Endothelial cell of umbilical vein (primary cell): Measurements from ENCODE around the gene PPM1M. TPM values are rescaled to one million over a fixed set of nuclear protein-coding genes. Genes with fewer than 3 reads are reported as not detected.

ENCODE experiments used
- BruUV-seq: library from RNA; stranded (reverse); fragments of 400-500 nt; replicated peaks from 2 replicates; lab custom pipeline; 2021; lab: Mats Ljungman, UMichigan
- CTCF ChIA-PET: fragments of 300-600, 350-600 bp; sonication (Branson Sonifier 250); formaldehyde crosslinking; loops from one replicate; lab custom pipeline; 2021; ENCODE audit warnings: antibody characterized with exemption, inconsistent platforms; lab: Charles Lee
- POLR2A ChIA-PET: fragments of 300-600, 350-600 bp; sonication (Branson Sonifier 250); formaldehyde crosslinking; loops from one replicate; lab custom pipeline; 2021; ENCODE audit warnings: antibody characterized with exemption, inconsistent platforms; lab: Charles Lee
- DNase-seq: peaks from one replicate; pipeline ENCODE4 v3.0.0-alpha.2; 2011; ENCODE audit warnings: low read depth, low spot score
- FAIRE-seq: peaks from 2 replicates; lab custom pipeline; 2011; peaks lifted over from hg19 to GRCh38; lab: Jason Lieb, UNC
- H2AFZ ChIP-seq: 2 replicates; pipeline ENCODE4 v1.6.0; 2012; ENCODE audit warnings: low read depth, low read length, control low read depth, inconsistent platforms
- H3K27ac ChIP-seq: 2 replicates; pipeline ENCODE4 v1.5.1; 2011; ENCODE audit warnings: low read depth, mild to moderate bottlenecking, control low read depth, low read length, moderate library complexity; ENCODE audit not compliant: insufficient read depth
- H3K27me3 ChIP-seq, 2 experiments: 2 replicates each; pipeline versions ENCODE4 v1.6.0 to v1.6.1; 2011; ENCODE audit warnings: low read length in 2 of 2, mixed read lengths in 1 of 2; ENCODE audit not compliant: control insufficient read depth in 2 of 2, insufficient read depth in 2 of 2
- H3K36me3 ChIP-seq, 2 experiments: 2 replicates in 1 of 2; 3 replicates in 1 of 2; pipeline ENCODE4 v1.5.1; 2011; ENCODE audit warnings: low read length in 2 of 2, mild to moderate bottlenecking in 1 of 2, moderate library complexity in 1 of 2; ENCODE audit not compliant: control insufficient read depth in 2 of 2, insufficient read depth in 2 of 2; ENCODE audit errors: extremely low read depth in 1 of 2
- H3K4me1 ChIP-seq: 3 replicates; pipeline ENCODE4 v1.5.1; 2011; ENCODE audit warnings: mild to moderate bottlenecking, low read length; ENCODE audit not compliant: control insufficient read depth, insufficient read depth; ENCODE audit errors: extremely low read depth
- H3K4me2 ChIP-seq: 2 replicates; pipeline ENCODE4 v1.6.1; 2011; ENCODE audit warnings: low read length, control low read depth, mixed read lengths; ENCODE audit not compliant: insufficient read depth
- H3K4me3 ChIP-seq, 3 experiments: fragments of 200-600 bp in 1 of 3; sonication (generic), shearing (Covaris generic) in 1 of 3; replicated peaks in 1 of 3; 2 replicates each; pipeline ENCODE4 v1.5.1; 2011 to 2016; ENCODE audit warnings: control low read depth in 3 of 3, low read length in 3 of 3, mild to moderate bottlenecking in 2 of 3, inconsistent platforms in 1 of 3, low read depth in 1 of 3, moderate library complexity in 1 of 3; ENCODE audit not compliant: insufficient read depth in 1 of 3
- H3K79me2 ChIP-seq: 2 replicates; pipeline ENCODE4 v1.6.0; 2012; ENCODE audit warnings: low read length, inconsistent platforms; ENCODE audit not compliant: control insufficient read depth, insufficient read depth
- H3K9ac ChIP-seq: replicated peaks from 2 replicates; pipeline ENCODE3; 2011; ENCODE audit warnings: low read length, control low read depth; ENCODE audit not compliant: insufficient read depth; ENCODE audit errors: extremely low read depth
- H3K9me1 ChIP-seq: replicated peaks from 3 replicates; pipeline ENCODE4 v1.6.0; 2011; ENCODE audit warnings: mild to moderate bottlenecking, low read length; ENCODE audit not compliant: control insufficient read depth, insufficient read depth; ENCODE audit errors: extremely low read depth
- H3K9me3 ChIP-seq: replicated peaks from 2 replicates; pipeline ENCODE4 v1.5.1; 2012; ENCODE audit warnings: low read length, inconsistent platforms; ENCODE audit not compliant: control insufficient read depth, insufficient read depth
- H4K20me1 ChIP-seq: replicated peaks from 2 replicates; pipeline ENCODE3; 2011; ENCODE audit warnings: mild to moderate bottlenecking, low read length; ENCODE audit not compliant: control insufficient read depth, insufficient read depth; ENCODE audit errors: extremely low read depth
- EZH2 ChIP-seq: IDR thresholded peaks from 2 replicates; pipeline ENCODE4 v1.6.1; 2012; ENCODE audit warnings: borderline replicate concordance, low read depth, mild to moderate bottlenecking, moderate library complexity, low read length, inconsistent platforms; ENCODE audit not compliant: severe bottlenecking
- FOS ChIP-seq: IDR thresholded peaks from 2 replicates; pipeline ENCODE4 v1.6.1; 2011; ENCODE audit warnings: mild to moderate bottlenecking, low read length, moderate library complexity, borderline replicate concordance; ENCODE audit not compliant: insufficient read depth
- GATA2 ChIP-seq: IDR thresholded peaks from 2 replicates; pipeline ENCODE4 v1.7.0; 2011; ENCODE audit warnings: low read depth, mild to moderate bottlenecking, moderate library complexity, mixed read lengths, low read length; ENCODE audit not compliant: insufficient read length, insufficient read depth
- JUN ChIP-seq: IDR thresholded peaks from 2 replicates; pipeline ENCODE4 v1.6.1; 2011; ENCODE audit warnings: borderline replicate concordance, low read depth; ENCODE audit not compliant: insufficient read length, insufficient read depth
- MYC ChIP-seq: IDR thresholded peaks from one replicate; pipeline ENCODE4 v1.6.1; 2011; ENCODE audit warnings: mild to moderate bottlenecking, low read depth, low read length
- POLR2A ChIP-seq: IDR thresholded peaks from 2 replicates; pipeline ENCODE4 v1.6.1; 2012; ENCODE audit warnings: low read depth, mild to moderate bottlenecking, control low read depth, low read length
- POLR2AphosphoS5 ChIP-seq: IDR thresholded peaks from 2 replicates; pipeline ENCODE4 v1.6.1; 2012; ENCODE audit warnings: low read depth, mild to moderate bottlenecking, control low read depth, low read length, moderate library complexity; ENCODE audit not compliant: insufficient read depth
- dilution Hi-C: fragments of 300-500 bp; cut with MboI; formaldehyde crosslinking; loops from one replicate; pipeline ENCODE4 v1.15.0; 2019; ENCODE audit warnings: low sequenced_read_pairs; ENCODE audit not compliant: extremely low pct_ligation_motif_present
- intact Hi-C: fragments of 100-400 bp; cut with micrococcal nuclease; formaldehyde crosslinking; loops from one replicate; pipeline ENCODE4 v1.10.0; 2022
- polyA plus RNA-seq, 4 experiments: library from polyadenylated mRNA; depleted of rRNA in 3 of 4; stranded (reverse) in 3 of 4; unstranded in 1 of 4; fragments of >200 nt; gene quantifications; 2 replicates each; pipeline versions ENCODE4 v1.2.1 to v1.2.3, GENCODE V29; 2011 to 2012; ENCODE audit warnings: missing spikeins in 1 of 4
- total RNA-seq: library from RNA; stranded (reverse); gene quantifications from 2 replicates; pipeline ENCODE4 v1.2.3, GENCODE V29; 2021
- TF ChIP-seq, protein P1 (sequence below), 2 donors: IDR thresholded peaks; 1 replicate in 1 of 2; 2 replicates in 1 of 2; pipeline ENCODE4 v1.5.1; 2011; ENCODE audit warnings: low read length in 2 of 2, mild to moderate bottlenecking in 2 of 2, moderate library complexity in 2 of 2, control low read depth in 1 of 2, inconsistent platforms in 1 of 2, low read depth in 1 of 2; ENCODE audit not compliant: insufficient read depth in 1 of 2; ENCODE audit errors: extremely low read depth in 1 of 2
- TF ChIP-seq, protein P2 (sequence below): IDR thresholded peaks from 2 replicates; pipeline ENCODE4 v1.6.1; 2011; ENCODE audit not compliant: insufficient read depth, insufficient read length

Gene PPM1M
- total and polyA plus RNA-seq, 2 donors (not counting 3 experiments of a cell fraction or from before 2014, with no cell fraction given), result 13.7 to 19.4 TPM

DNA sequence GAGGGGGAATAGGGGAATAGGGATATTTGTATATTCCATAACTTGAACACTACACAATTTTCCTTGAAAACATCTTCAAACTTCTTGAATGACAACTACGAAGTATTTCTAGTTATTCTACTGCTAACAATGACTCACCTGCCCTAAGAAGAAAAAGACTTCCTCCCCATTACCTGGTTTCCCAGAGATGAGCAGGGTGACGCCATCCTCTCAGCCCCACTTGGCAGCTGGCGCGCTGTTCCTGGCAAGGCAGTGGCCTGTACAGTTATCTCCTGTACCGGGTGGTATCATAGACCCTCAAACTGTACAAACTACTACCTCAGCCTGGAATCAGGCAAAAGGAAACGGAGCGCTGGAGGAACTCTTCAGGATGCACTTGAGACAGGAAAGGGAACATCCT lies 22.5 kb downstream of the PPM1M start:
- Histone ChIP-seq H4K20me1 (peaks cover 5% of the 10 kb centered on the region), H3K27ac (no peak overlapping the region), H3K4me2 (no peak overlapping the region), H3K9ac (no peak overlapping the region), H3K4me1 (peaks cover 34% of the 10 kb centered on the region), H3K79me2 (peaks cover 83% of the 10 kb centered on the region), H3K36me3 (peaks cover 16 to 33% of the 10 kb centered on the region in 2 experiments), H3K27me3 (no peaks in the 10 kb centered on the region), H3K9me1 (no peaks in the 10 kb centered on the region), H2AFZ (no peak overlapping the region), H3K9me3 (no peaks in the 10 kb centered on the region), H3K4me3 (no peak overlapping the region)
- TF ChIP-seq JUN, result no peak
- TF ChIP-seq MYC, result no peak
- TF ChIP-seq, protein P1, sequence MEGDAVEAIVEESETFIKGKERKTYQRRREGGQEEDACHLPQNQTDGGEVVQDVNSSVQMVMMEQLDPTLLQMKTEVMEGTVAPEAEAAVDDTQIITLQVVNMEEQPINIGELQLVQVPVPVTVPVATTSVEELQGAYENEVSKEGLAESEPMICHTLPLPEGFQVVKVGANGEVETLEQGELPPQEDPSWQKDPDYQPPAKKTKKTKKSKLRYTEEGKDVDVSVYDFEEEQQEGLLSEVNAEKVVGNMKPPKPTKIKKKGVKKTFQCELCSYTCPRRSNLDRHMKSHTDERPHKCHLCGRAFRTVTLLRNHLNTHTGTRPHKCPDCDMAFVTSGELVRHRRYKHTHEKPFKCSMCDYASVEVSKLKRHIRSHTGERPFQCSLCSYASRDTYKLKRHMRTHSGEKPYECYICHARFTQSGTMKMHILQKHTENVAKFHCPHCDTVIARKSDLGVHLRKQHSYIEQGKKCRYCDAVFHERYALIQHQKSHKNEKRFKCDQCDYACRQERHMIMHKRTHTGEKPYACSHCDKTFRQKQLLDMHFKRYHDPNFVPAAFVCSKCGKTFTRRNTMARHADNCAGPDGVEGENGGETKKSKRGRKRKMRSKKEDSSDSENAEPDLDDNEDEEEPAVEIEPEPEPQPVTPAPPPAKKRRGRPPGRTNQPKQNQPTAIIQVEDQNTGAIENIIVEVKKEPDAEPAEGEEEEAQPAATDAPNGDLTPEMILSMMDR (IDR thresholded peaks at IDR 0.05; ENCODE audit: extremely low read depth in 1 of 2, insufficient read depth in 1 of 2, low read depth in 1 of 2, low read length in 2 of 2), result no peak
- TF ChIP-seq POLR2AphosphoS5, result no peak
- no peak for TF ChIP-seq GATA2
- TF ChIP-seq POLR2A, result no peak
- dilution Hi-C loops (no loop called here), intact Hi-C loops (no loop called here)
- POLR2A ChIA-PET, result no interaction called here
- no peak for FAIRE-seq
- DNase-seq, result no peak
- CTCF ChIA-PET, result no interaction called here
- BruUV-seq, result no TSS peak

DNA sequence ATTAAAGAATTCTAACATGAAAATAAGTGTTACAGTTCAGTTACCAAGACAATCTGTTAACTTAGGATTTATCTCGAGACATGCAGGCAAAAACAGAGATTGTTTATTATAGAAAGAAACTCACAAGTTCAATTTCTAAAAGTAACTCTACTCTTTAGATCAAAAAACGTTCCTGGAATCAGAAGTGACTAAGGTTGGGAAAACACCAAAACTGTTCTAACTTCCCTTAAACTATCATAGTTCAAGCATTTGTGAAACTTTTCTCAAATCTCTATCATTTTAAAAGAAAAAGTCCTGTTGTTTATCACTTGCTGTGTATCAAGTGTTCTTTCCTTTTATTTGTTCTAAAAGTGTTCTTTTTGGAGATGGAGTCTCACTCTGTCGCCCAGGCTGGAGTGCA lies 24.2 kb downstream of the PPM1M start:
- intact Hi-C loops, result loop anchor here (1.0 kb wide), 2 partner anchors 9 to 10 kb away; partner anchors contain the start of gene WDR82
- H3K4me2 ChIP-seq, result peak overlapping the region; percentile 11
- dilution Hi-C loops, result no loop called here
- no peaks in the 10 kb centered on the region for H3K27me3 ChIP-seq
- BruUV-seq, result no TSS peak
- ChIA-PET CTCF (interaction anchor here (1.7 to 2.6 kb wide), 2 partner anchors 29 to 50 kb away, joined by 7 to 13 read pairs; no protein-coding TSS in a partner anchor), POLR2A (no interaction called here)
- no peak overlapping the region for H3K4me3 ChIP-seq
- no peaks in the 10 kb centered on the region for H3K9me1 ChIP-seq
- H3K9me3 ChIP-seq, result no peaks in the 10 kb centered on the region
- H3K4me1 ChIP-seq, result peaks cover 36% of the 10 kb centered on the region
- TF ChIP-seq MYC (no peak), POLR2AphosphoS5 (no peak), POLR2A (no peak), JUN (no peak), EZH2 (no peak), GATA2 (no peak), FOS (no peak)
- TF ChIP-seq, protein P1 (IDR thresholded peaks at IDR 0.05; ENCODE audit: extremely low read depth in 1 of 2, insufficient read depth in 1 of 2, low read depth in 1 of 2, low read length in 2 of 2), result no peak
- TF ChIP-seq, protein P2, sequence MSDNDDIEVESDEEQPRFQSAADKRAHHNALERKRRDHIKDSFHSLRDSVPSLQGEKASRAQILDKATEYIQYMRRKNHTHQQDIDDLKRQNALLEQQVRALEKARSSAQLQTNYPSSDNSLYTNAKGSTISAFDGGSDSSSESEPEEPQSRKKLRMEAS, result no peak
- DNase-seq, result peak; percentile 9
- peak overlapping the region; percentile 66 for H3K27ac ChIP-seq
- H2AFZ ChIP-seq, result no peak overlapping the region
- peak overlapping the region; percentile 5 for H3K9ac ChIP-seq
- peaks cover 85% of the 10 kb centered on the region for H3K79me2 ChIP-seq
- FAIRE-seq, result no peak
- peaks cover 10 to 27% of the 10 kb centered on the region in 2 experiments for H3K36me3 ChIP-seq
- peaks cover 5% of the 10 kb centered on the region for H4K20me1 ChIP-seq
